ENCODE data around the gene MAPK11. TPM values are rescaled to one million over a fixed set of nuclear protein-coding genes. Genes with fewer than 3 reads are reported as not detected.

The MAPK11 gene
- total and polyA plus RNA-seq, 9 of the 15 experiments (the other 6 are each of a cell fraction or from before 2014, with no cell fraction given) = 0.06 to 14.6 (median 5.3) TPM

DNA sequence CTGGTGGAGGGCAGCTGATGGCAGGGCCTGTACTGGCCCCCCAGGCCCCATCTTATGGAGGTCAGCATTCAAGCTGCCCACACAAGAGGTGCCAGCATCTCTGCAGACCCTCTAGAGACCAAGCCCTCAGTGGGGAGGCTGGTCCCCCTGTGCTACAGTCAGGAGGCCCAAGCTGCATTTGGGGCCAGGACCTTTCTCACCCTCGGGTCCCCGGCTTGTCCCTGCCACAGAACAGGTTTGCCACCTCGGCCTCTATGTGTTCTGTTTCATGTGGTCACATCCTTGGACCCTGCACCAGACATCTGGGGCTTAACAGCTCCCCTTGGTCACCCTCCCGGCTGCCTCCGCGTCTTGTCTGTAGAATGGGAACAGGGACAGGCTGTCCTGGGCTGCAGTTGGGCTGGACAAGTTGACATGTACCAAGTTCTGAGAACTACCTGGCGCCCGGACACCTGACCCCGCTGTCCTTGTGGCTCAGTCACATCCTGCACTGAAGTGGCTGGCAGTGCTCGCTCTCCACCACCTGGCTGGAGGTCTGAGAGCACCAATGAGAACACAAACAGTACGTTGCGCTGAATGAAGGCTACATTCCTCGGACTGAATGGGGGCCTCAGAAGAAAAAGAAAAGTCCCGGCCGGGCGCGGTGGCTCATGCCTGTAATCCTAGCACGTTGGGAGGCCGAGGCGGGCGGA is 40.0 kb upstream of the MAPK11 start:
- in situ Hi-C loops (cut with MboI) = no loop called here
- no peaks in the 10 kb centered on the region for H3K9me1 ChIP-seq (ENCODE audit: control insufficient read depth, insufficient read depth, low read length)
- intact Hi-C loops (cut with micrococcal nuclease) = no loop called here
- no peak overlapping the region for H3K4me2 ChIP-seq (ENCODE audit: insufficient read depth, low read length)
- H3K36me3 ChIP-seq (ENCODE audit: control insufficient read depth, insufficient read depth, low read length) = no peaks in the 10 kb centered on the region
- H3K4me3 ChIP-seq = no peak overlapping the region
- BruUV-seq (replicated peaks) = no TSS peak
- H3K27me3 ChIP-seq (ENCODE audit: control insufficient read depth in 2 of 2, insufficient read depth in 2 of 2, low read length in 2 of 2) = no peaks in the 10 kb centered on the region
- H3K79me2 ChIP-seq (ENCODE audit: control insufficient read depth, insufficient read depth, low read length) = peaks cover 20% of the 10 kb centered on the region
- CTCF ChIA-PET (ENCODE audit: low intra/inter-chr PET ratio) = no interaction called here
- 77% methylated on average over 11 of the region's 21 CpGs for WGBS (ENCODE audit: insufficient coverage, low coverage, missing lambda C conversion rate)
- DNase-seq (ENCODE audit: extremely low read depth in 1 of 4, low spot score in 3 of 4) = no peak
- no peak overlapping the region for H2AFZ ChIP-seq (ENCODE audit: low read depth, low read length)
- no peak for FAIRE-seq
- no peak for ATAC-seq
- no peaks in the 10 kb centered on the region for H3K9me3 ChIP-seq (replicated peaks; ENCODE audit: control insufficient read depth, insufficient read depth, low read depth, low read length)
- no peak overlapping the region for H3K27ac ChIP-seq (ENCODE audit: extremely low read depth, low read depth, low read length)
- H4K20me1 ChIP-seq (replicated peaks; ENCODE audit: control insufficient read depth, insufficient read depth, low read length) = no peaks in the 10 kb centered on the region
- POLR2A ChIA-PET = interaction anchor here (1.3 kb wide), 1 partner anchor 9 kb away, joined by 3 read pairs; no protein-coding TSS in a partner anchor
- peaks cover 25 to 86% of the 10 kb centered on the region in 2 experiments for H3K4me1 ChIP-seq (replicated peaks in 1 of 2; ENCODE audit: control insufficient read depth in 2 of 2, insufficient read depth in 2 of 2, low read length in 2 of 2)
- TF ChIP-seq CHCHD3 (CRISPR knock-in tag; IDR thresholded peaks at IDR 0.05) = no peak
- TF ChIP-seq PHF8 (IDR thresholded peaks at IDR 0.05; ENCODE audit: borderline replicate concordance, low read length) = no peak
- no peak for TF ChIP-seq ATF4 (CRISPR knock-in tag; IDR thresholded peaks at IDR 0.05)
- no peak for TF ChIP-seq PTRF (tag; IDR thresholded peaks at IDR 0.05)
- H3K9ac ChIP-seq (ENCODE audit: insufficient read depth in 1 of 2, low read depth in 2 of 2, low read length in 2 of 2) = no peak overlapping the region; a peak in 1 of 4 replicates

Data from K562 (cell line).